ENCODE data around the gene NPBWR2.

DNA sequence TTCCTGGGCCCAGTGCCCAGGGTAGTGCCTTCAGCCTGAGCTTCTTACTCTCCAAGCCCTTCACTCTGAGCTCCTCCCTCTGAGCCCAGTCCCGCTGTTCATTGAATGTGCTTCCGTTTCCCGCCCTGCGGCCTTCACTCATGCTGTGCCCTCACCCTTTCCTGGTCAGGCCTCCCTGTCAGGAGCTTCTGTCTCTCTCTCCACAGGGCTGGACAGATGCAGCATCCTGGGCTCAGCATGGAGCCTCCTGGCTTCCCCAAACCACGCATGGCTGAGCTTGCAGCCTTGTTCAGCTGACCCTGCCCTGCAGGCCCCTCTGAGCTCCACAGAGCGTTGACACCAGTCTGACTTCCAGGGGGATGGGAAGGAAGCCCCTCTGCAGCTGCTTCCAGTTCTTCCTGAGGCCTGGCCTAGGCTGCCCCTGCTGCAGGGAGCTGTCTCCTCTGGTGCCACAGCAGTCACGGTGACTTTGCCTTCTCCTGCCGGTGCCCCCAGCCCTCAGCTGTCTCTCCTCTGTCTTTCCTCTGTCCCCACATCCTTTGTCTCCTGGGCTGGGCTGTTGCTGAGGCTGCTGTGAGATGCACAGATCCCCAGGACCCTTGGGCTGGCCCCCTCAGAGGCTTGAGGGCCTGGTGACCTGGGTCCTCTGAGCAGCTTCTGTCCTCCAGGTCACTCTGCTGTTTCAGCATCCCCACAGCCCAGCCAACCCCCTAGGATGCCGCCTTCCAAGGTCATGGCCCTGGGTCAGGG is 48.9 kb upstream of the NPBWR2 start:
- TF ChIP-seq POLR2AphosphoS5 (IDR thresholded peaks at IDR 0.05; ENCODE audit: insufficient read depth, low read depth, low read length) (no peak), POLR2A (IDR thresholded peaks at IDR 0.05; ENCODE audit: low read depth, low read length) (no peak), CTCF (IDR thresholded peaks at IDR 0.05; ENCODE audit: extremely low read depth in 1 of 2, insufficient read depth in 1 of 2, low read depth in 1 of 2, low read length in 2 of 2) (no peak)
- TF ChIP-seq, protein P1, sequence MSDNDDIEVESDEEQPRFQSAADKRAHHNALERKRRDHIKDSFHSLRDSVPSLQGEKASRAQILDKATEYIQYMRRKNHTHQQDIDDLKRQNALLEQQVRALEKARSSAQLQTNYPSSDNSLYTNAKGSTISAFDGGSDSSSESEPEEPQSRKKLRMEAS (IDR thresholded peaks at IDR 0.05; ENCODE audit: insufficient read depth, insufficient read length), result no peak
